KOPT-K1 (cell line): ENCODE data around the gene PUM1.
"Not testable (repeated sequence)": the region's sequence is repeated elsewhere in the genome, so short reads cannot be mapped to it uniquely, and the experiment has no call there.

Experiments used
- H3K27ac ChIP-seq: fragments of 200-600 bp; sonication (generic); 2 replicates; pipeline ENCODE4 v1.5.1; 2016; ENCODE audit warnings: antibody characterized with exemption, mild to moderate bottlenecking, low read depth, low read length; ENCODE audit not compliant: poor library complexity, severe bottlenecking
- H3K36me3 ChIP-seq: fragments of 200-600 bp; sonication (generic); 2 replicates; pipeline ENCODE4 v1.5.1; 2017; ENCODE audit warnings: antibody characterized with exemption, mild to moderate bottlenecking, low read length, moderate library complexity; ENCODE audit not compliant: insufficient read depth
- H3K9me3 ChIP-seq: fragments of 200-600 bp; sonication (generic); 2 replicates; pipeline ENCODE4 v1.5.1; 2017; ENCODE audit warnings: antibody characterized with exemption, low read length, mild to moderate bottlenecking; ENCODE audit not compliant: insufficient read depth, poor library complexity, severe bottlenecking

The PUM1 gene

DNA sequence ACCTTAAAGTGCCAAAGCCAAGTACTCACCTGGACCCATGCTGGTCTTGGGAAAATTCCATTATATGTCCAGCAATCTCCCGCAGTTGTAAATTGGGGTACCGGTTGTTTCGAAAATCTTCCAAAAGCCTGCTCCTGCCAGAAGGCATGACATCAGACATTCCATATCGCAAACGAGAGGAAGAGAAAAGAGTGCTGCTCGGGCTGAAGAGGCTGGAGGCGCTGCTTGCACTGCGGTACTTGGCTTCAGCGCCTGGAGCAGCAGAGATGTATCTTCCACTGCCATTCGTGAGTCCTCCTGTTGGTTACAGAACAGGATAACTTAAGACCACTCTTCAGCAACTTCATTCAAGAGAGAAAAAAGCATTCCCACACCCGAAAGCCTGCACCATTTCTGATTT, 111.8 kb downstream of the PUM1 start:
- Histone ChIP-seq H3K36me3 (peaks cover 96% of the 10 kb centered on the region), H3K27ac (no peak overlapping the region), H3K9me3 (no peaks in the 10 kb centered on the region)

- Histone ChIP-seq H3K9me3 (no peaks in the 10 kb centered on the region), H3K27ac (no peak overlapping the region), H3K36me3 (peaks cover 96% of the 10 kb centered on the region)
Measured at GRCh38 chr1:30952098-30952497, 113.4 kb downstream of the PUM1 start.

- no peak overlapping the region for H3K27ac ChIP-seq
- H3K36me3 ChIP-seq, result peaks cover 95% of the 10 kb centered on the region
- H3K9me3 ChIP-seq, result no peaks in the 10 kb centered on the region
Measured at GRCh38 chr1:30950700-30951099, 114.8 kb downstream of the PUM1 start.

DNA sequence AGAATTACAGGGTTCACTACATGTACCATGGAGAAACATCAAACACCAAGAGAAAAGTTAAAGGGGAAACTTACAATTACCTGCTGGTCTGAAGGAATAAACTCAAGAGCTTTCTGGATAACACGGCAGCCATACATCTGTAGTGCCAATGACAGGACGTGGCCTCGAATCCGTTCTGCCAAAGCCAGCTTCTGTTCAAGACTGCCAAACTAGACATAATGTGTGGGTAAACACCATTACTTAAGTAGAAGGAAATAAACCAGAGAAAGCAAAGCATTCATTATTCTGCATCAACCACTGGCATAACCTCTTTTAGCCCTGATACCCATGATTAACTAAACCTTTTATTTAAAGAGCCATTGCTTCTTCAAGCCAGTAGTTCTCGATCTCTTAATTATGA, 115.5 kb downstream of the PUM1 start:
- Histone ChIP-seq H3K9me3 (no peaks in the 10 kb centered on the region), H3K36me3 (peaks cover 95% of the 10 kb centered on the region), H3K27ac (no peak overlapping the region)

GRCh38 chr1:30949487-30949838, 116.1 kb downstream of the PUM1 start:
- H3K36me3 ChIP-seq, result peaks cover 95% of the 10 kb centered on the region
- not testable (repeated sequence) for H3K27ac ChIP-seq, H3K9me3 ChIP-seq

- H3K9me3 ChIP-seq, H3K27ac ChIP-seq: not testable (repeated sequence)
- H3K36me3 ChIP-seq, result peaks cover 95% of the 10 kb centered on the region
Measured at GRCh38 chr1:30948813-30949486, 116.6 kb downstream of the PUM1 start.

DNA sequence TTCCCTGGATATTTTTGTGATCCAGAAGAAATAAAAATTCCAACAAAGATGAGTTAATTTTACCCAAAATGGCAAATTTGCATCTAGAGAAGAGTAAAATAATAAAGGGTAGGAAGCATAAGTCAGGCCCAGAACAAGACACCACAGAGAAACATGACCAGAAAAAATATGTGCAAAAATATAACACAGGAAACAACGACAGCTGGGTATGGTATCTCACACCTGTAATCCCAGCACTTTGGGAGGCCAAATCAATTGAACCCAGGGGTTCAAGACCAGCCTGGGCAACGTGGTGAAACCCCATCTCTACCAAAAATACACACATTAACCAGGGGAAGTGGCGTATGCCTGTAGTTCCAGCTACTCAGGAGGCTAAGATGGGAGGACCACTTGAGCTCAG, 117.2 kb downstream of the PUM1 start:
- H3K27ac ChIP-seq, result no peak overlapping the region
- H3K36me3 ChIP-seq, result peaks cover 95% of the 10 kb centered on the region
- H3K9me3 ChIP-seq, result no peaks in the 10 kb centered on the region

DNA sequence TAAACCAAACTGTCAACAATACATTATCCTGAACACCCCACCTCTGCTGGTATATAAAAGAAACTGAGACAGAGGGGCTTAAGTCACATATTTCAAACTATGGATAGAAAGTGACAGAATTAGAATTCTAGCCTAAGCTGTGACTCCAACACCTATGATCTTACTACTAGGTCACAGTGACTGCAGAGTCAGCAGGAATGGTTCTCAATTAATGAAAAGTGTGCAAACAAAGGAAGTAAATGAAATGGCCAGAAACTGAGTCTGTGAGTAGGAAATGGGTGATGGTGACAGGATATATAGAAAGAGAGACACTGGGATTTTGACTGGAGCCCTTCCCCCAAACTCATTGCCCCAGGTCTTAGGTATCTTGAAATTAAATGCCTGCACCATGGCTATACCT, 118.3 kb downstream of the PUM1 start:
- H3K9me3 ChIP-seq, result no peaks in the 10 kb centered on the region
- H3K36me3 ChIP-seq, result peaks cover 96% of the 10 kb centered on the region
- H3K27ac ChIP-seq, result no peak overlapping the region

GRCh38 chr1:30942326-30942963, 123.1 kb downstream of the PUM1 start:
- peaks cover 97% of the 10 kb centered on the region for H3K36me3 ChIP-seq
- no peak overlapping the region for H3K27ac ChIP-seq
- no peaks in the 10 kb centered on the region for H3K9me3 ChIP-seq

DNA sequence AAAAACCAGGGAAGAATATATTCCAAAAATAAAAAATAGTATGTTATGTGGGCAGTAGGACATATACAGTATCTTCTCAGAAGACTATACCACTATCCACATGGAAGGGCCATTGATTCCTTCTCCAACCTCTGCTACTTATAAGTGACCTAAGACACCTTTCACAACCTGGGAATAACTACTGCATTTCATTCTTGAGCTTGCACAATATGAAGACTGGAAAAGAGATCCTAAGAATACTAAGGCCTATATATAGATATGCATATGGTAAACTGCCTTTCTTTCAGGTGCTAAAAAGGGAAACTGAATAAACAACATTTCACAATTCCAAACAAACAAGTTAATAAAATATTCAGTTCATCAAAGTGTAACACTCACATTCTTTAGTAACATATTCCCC, 125.0 kb downstream of the PUM1 start:
- Histone ChIP-seq H3K36me3 (peaks cover 96% of the 10 kb centered on the region), H3K27ac (no peak overlapping the region), H3K9me3 (no peaks in the 10 kb centered on the region)

- Histone ChIP-seq H3K27ac (no peak overlapping the region), H3K9me3 (no peaks in the 10 kb centered on the region), H3K36me3 (peaks cover 91% of the 10 kb centered on the region)
Measured at GRCh38 chr1:30936541-30937171, 128.9 kb downstream of the PUM1 start.

DNA sequence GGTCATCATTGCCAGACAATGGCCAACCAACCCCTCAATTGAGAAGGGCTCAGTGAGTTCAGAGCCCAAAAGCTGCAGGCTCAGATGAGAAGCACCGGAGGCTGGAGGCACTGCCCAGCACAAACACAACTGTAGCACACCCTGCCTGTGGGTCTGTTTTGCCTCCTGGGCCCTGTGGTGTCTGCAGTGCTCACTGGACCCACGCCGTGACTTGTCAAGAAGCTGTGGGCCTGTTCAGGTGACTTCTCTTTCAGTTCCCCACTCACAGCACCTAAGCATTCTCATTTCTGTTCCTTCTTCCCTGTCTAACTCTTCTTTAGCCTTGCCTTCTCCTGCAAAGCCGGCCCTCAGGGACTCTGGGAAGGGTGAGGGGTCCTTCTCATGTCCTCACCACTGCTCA, 129.8 kb downstream of the PUM1 start:
- not testable (repeated sequence) for H3K27ac ChIP-seq, H3K9me3 ChIP-seq
- H3K36me3 ChIP-seq, result peaks cover 91% of the 10 kb centered on the region

DNA sequence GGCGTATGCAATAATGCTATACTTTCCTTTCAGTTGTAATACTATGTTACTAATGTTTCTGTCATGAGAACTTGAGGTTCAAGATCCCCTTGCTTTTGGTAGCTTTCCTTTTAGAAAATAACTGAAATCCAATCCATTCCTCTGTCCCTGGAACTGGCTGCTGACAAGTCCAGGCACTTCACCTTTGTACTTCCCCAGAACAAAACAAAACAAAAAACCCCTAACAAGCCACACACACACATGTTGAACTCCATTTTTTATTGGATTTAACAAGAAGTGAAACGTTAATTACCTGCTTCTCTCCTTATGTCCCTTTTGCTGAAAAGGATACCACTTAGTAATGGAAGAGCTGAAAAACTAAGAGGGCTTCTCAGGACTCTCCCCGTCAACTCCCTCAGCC, 130.9 kb downstream of the PUM1 start:
- Histone ChIP-seq H3K9me3 (no peaks in the 10 kb centered on the region), H3K27ac (no peak overlapping the region), H3K36me3 (peaks cover 83% of the 10 kb centered on the region)

DNA sequence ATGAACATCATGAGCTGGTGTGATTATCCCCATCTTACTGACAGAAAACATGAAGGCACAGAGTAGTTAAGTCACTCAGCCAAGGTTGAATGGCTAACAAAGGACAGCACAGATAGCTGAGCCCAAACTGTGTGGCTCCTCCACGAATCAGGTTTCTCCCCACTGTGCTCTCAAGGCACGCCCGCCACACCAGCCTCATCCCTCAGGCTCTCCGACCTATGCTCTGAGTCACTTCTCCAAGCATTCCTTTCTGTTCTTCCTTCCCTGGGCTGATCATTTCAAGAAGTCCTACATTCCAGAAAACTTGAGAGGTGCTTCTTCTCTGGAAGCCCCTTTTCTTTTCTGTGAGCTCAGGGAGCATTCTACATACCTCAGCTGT, 131.7 kb downstream of the PUM1 start:
- Histone ChIP-seq H3K27ac (no peak overlapping the region), H3K9me3 (no peaks in the 10 kb centered on the region), H3K36me3 (peaks cover 75% of the 10 kb centered on the region)

- H3K27ac ChIP-seq, result no peak overlapping the region
- peaks cover 46% of the 10 kb centered on the region for H3K36me3 ChIP-seq
- H3K9me3 ChIP-seq, result no peaks in the 10 kb centered on the region
Measured at GRCh38 chr1:30930631-30931173, 134.8 kb downstream of the PUM1 start.
